Thoracic aorta (tissue), 2 donors: ENCODE results near the gene OSBPL2. TPM values are rescaled to one million over a fixed set of nuclear protein-coding genes. Genes with fewer than 3 reads are reported as not detected.

Source experiments
- ATAC-seq: fragments of 150-250 bp; one replicate; pipeline ENCODE4 v1.8.0; 2017; ENCODE audit warnings: low read depth; ENCODE audit not compliant: insufficient number of reproducible peaks, low FRiP score
- DNase-seq: peaks from one replicate; pipeline ENCODE4 v3.0.0-alpha.2; 2020; ENCODE audit warnings: low spot score
- H3K27ac ChIP-seq, 2 donors: fragments of 200-600 bp; sonication (generic); 1 replicate in 1 of 2; 2 replicates in 1 of 2; pipeline ENCODE4 v1.5.1; 2016; ENCODE audit warnings: mild to moderate bottlenecking in 2 of 2, moderate library complexity in 2 of 2
- H3K27me3 ChIP-seq: fragments of 200-600 bp; sonication (generic); replicated peaks from 2 replicates; pipeline ENCODE4 v1.6.0; 2016; ENCODE audit warnings: mild to moderate bottlenecking; ENCODE audit not compliant: insufficient read depth
- H3K36me3 ChIP-seq: fragments of 200-600 bp; sonication (generic); one replicate; pipeline ENCODE4 v1.5.1; 2016
- H3K4me1 ChIP-seq, 2 donors: fragments of 200-600 bp; sonication (generic); 1 replicate in 1 of 2; 2 replicates in 1 of 2; pipeline versions ENCODE4 v1.5.1 to v1.6.0; 2016; ENCODE audit warnings: low read depth in 2 of 2, mild to moderate bottlenecking in 1 of 2; ENCODE audit not compliant: control insufficient read depth in 1 of 2
- H3K4me3 ChIP-seq: fragments of 200-600 bp; sonication (generic); 2 replicates; pipeline ENCODE4 v1.5.1; 2016; ENCODE audit warnings: mild to moderate bottlenecking
- H3K9me3 ChIP-seq: fragments of 200-600 bp; sonication (generic); 2 replicates; pipeline ENCODE4 v1.5.1; 2016
- CTCF ChIP-seq: fragments of 200-600 bp; sonication (generic); IDR thresholded peaks from one replicate; pipeline ENCODE4 v1.5.1; 2019; ENCODE audit warnings: antibody characterized with exemption
- total RNA-seq, 2 donors: library from RNA; depleted of rRNA; stranded (reverse); fragments of >200 nt; gene quantifications; one replicate each; pipeline versions ENCODE4 v1.1.0 to v1.2.3, GENCODE V29; 2016

OSBPL2 gene
- total RNA-seq, 2 donors from 2014 or later: 48.5 to 58.5 TPM

GRCh38 chr20:62305765-62306413, 67.6 kb downstream of the OSBPL2 start:
- no peak for DNase-seq
- Histone ChIP-seq H3K27ac (no peak overlapping the region), H3K4me1 (peaks cover 13 to 29% of the 10 kb centered on the region in 2 donors), H3K36me3 (peaks cover 51% of the 10 kb centered on the region), H3K4me3 (no peak overlapping the region), H3K9me3 (no peaks in the 10 kb centered on the region), H3K27me3 (no peaks in the 10 kb centered on the region)
- TF ChIP-seq CTCF: no peak
- no peak for ATAC-seq

GRCh38 chr20:62306414-62307187, 68.3 kb downstream of the OSBPL2 start:
- no peak overlapping the region for H3K27ac ChIP-seq
- peaks cover 13 to 29% of the 10 kb centered on the region in 2 donors for H3K4me1 ChIP-seq
- no peaks in the 10 kb centered on the region for H3K27me3 ChIP-seq
- H3K4me3 ChIP-seq: no peak overlapping the region
- ATAC-seq (no peak), DNase-seq (no peak)
- H3K36me3 ChIP-seq: peaks cover 58% of the 10 kb centered on the region
- TF ChIP-seq CTCF: no peak
- H3K9me3 ChIP-seq: no peaks in the 10 kb centered on the region

GRCh38 chr20:62307226-62308101, 69.1 kb downstream of the OSBPL2 start:
- no peak for ATAC-seq
- TF ChIP-seq CTCF: no peak
- H3K9me3 ChIP-seq: no peaks in the 10 kb centered on the region
- H3K4me1 ChIP-seq: peaks cover 13 to 29% of the 10 kb centered on the region in 2 donors
- DNase-seq: no peak
- H3K27me3 ChIP-seq: no peaks in the 10 kb centered on the region
- peaks cover 58% of the 10 kb centered on the region for H3K36me3 ChIP-seq
- no peak overlapping the region for H3K4me3 ChIP-seq
- H3K27ac ChIP-seq: no peak overlapping the region

GRCh38 chr20:62308102-62308822, 69.9 kb downstream of the OSBPL2 start:
- no peaks in the 10 kb centered on the region for H3K27me3 ChIP-seq
- DNase-seq (no peak), ATAC-seq (no peak)
- H3K9me3 ChIP-seq: no peaks in the 10 kb centered on the region
- peaks cover 13 to 29% of the 10 kb centered on the region in 2 donors for H3K4me1 ChIP-seq
- H3K27ac ChIP-seq: no peak overlapping the region
- H3K4me3 ChIP-seq: no peak overlapping the region
- H3K36me3 ChIP-seq: peaks cover 64% of the 10 kb centered on the region
- no peak for TF ChIP-seq CTCF
